ENCODE data around the gene WDR86.

WDR86 gene

DNA sequence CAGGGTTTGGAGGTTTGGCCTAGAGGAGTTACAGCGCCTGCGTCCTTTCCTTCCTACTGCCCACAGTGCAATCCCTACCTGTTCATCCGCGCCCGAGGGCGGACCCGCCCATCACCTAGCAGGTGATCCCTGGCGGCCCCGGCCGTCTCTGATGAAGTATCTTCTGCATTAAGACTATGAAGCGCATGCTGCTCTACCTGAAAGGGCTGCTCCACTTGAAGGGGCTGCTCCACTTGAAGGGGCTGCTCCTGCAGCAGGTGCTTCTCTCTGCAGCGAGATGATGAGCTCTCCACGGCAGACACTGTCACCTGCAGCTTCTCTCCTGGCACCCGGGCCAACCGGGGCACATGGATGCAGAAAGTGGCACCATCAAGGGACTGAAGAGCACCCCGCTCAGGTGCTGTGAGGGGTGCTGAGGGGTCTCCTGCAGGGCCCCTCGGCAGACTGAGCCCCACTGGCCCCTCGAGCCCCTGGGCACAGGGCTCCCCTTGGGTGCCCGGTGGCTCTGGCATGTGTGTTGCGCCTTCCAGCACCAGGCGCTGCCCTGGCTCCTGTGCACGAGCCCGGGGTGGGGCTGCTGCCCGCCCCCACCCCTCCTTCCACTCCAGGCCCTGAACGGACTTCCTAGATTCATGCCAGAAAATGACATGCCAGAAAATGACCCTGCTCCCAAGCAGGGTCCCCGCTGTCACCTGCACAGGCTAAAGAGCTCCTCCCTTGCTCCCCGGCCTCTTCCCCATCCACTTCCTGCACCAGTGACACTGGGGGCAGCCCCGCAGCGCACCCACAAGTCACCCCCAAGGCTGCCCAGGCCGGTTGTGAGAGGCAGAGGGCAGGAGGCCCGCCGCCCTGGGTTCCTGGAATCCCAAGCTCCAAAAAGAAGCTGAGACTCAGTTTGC is 29.4 kb downstream of the WDR86 start:
- Histone ChIP-seq H4K20me1 (ENCODE audit: insufficient read depth, low read length, poor library complexity, severe bottlenecking) (no peaks in the 10 kb centered on the region), H3K4me2 (ENCODE audit: low read depth, low read length, poor library complexity, severe bottlenecking) (no peak overlapping the region), H2AFZ (ENCODE audit: low read length) (no peak overlapping the region), H3K9me3 (ENCODE audit: insufficient read depth, low read depth, low read length) (no peaks in the 10 kb centered on the region), H3K4me1 (ENCODE audit: insufficient read depth, low read length, poor library complexity, severe bottlenecking) (no peaks in the 10 kb centered on the region), H3K79me2 (ENCODE audit: insufficient read depth, low read length) (no peaks in the 10 kb centered on the region), H3K9ac (ENCODE audit: low read depth, low read length, poor library complexity, severe bottlenecking) (no peak overlapping the region), H3K27me3 (ENCODE audit: insufficient read depth, low read length, poor library complexity, severe bottlenecking) (no peaks in the 10 kb centered on the region), H3F3A (ENCODE audit: low read depth) (no peaks in the 10 kb centered on the region), H3K4me3 (ENCODE audit: low read length, poor library complexity, severe bottlenecking) (no peak overlapping the region), H3K36me3 (ENCODE audit: insufficient read depth, low read length) (peaks cover 34% of the 10 kb centered on the region; the same call in 1 of the 2 replicates), H3K9me2 (replicated peaks; ENCODE audit: low read depth, low read length) (no peaks in the 10 kb centered on the region)
- no peak for TF ChIP-seq EZH2phosphoT487 (IDR thresholded peaks at IDR 0.05; ENCODE audit: borderline replicate concordance)
- TF ChIP-seq, protein P1, sequence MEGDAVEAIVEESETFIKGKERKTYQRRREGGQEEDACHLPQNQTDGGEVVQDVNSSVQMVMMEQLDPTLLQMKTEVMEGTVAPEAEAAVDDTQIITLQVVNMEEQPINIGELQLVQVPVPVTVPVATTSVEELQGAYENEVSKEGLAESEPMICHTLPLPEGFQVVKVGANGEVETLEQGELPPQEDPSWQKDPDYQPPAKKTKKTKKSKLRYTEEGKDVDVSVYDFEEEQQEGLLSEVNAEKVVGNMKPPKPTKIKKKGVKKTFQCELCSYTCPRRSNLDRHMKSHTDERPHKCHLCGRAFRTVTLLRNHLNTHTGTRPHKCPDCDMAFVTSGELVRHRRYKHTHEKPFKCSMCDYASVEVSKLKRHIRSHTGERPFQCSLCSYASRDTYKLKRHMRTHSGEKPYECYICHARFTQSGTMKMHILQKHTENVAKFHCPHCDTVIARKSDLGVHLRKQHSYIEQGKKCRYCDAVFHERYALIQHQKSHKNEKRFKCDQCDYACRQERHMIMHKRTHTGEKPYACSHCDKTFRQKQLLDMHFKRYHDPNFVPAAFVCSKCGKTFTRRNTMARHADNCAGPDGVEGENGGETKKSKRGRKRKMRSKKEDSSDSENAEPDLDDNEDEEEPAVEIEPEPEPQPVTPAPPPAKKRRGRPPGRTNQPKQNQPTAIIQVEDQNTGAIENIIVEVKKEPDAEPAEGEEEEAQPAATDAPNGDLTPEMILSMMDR (conservative IDR thresholded peaks at IDR 0.05; ENCODE audit: low read length) = no peak

DNA sequence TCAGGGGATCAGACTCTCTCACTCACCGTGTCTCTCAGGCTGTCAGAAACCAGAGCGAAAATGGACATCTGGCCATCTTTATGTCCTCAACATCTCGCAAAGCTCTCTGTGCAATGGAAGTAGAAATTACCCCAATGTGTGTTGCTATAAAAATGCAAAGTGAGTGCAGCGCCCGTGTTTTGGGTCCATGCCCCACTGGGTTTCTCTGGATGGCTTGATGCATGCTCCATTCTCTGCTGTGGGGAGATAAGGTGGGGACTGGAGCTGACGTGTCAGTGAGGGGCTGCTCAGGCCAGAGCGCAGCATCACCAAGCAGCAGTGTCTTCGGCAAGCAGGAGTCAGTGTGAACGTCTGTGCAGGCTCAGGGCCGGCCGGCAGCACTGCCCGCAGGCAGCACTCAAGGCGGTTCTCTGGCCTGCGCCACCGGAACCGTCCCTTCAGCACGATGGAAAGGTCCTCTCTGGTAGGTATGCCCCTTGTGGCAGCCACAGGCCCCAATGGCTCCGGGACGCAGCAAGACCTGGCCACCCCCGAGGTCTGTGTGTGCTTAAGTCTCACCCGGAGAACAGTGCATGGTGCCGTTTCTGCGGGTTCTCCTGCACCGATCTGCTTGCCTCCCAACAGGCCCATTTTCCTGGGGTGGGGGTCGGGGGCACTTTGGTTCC is 30.2 kb downstream of the WDR86 start:
- H2AFZ ChIP-seq (ENCODE audit: low read length) = no peak overlapping the region
- H3K36me3 ChIP-seq (ENCODE audit: insufficient read depth, low read length) = peaks cover 38% of the 10 kb centered on the region; the same call in 1 of the 2 replicates
- no peaks in the 10 kb centered on the region for H3K9me2 ChIP-seq (replicated peaks; ENCODE audit: low read depth, low read length)
- H4K20me1 ChIP-seq (ENCODE audit: insufficient read depth, low read length, poor library complexity, severe bottlenecking) = no peaks in the 10 kb centered on the region
- H3K27me3 ChIP-seq (ENCODE audit: insufficient read depth, low read length, poor library complexity, severe bottlenecking) = no peaks in the 10 kb centered on the region
- no peak overlapping the region for H3K9ac ChIP-seq (ENCODE audit: low read depth, low read length, poor library complexity, severe bottlenecking)
- no peaks in the 10 kb centered on the region for H3K9me3 ChIP-seq (ENCODE audit: insufficient read depth, low read depth, low read length)
- H3F3A ChIP-seq (ENCODE audit: low read depth) = no peaks in the 10 kb centered on the region
- TF ChIP-seq, protein P1 (conservative IDR thresholded peaks at IDR 0.05; ENCODE audit: low read length) = no peak
- TF ChIP-seq EZH2phosphoT487 (IDR thresholded peaks at IDR 0.05; ENCODE audit: borderline replicate concordance) = no peak
- H3K4me3 ChIP-seq (ENCODE audit: low read length, poor library complexity, severe bottlenecking) = no peak overlapping the region
- H3K4me2 ChIP-seq (ENCODE audit: low read depth, low read length, poor library complexity, severe bottlenecking) = no peak overlapping the region
- H3K79me2 ChIP-seq (ENCODE audit: insufficient read depth, low read length) = no peaks in the 10 kb centered on the region
- no peaks in the 10 kb centered on the region for H3K4me1 ChIP-seq (ENCODE audit: insufficient read depth, low read length, poor library complexity, severe bottlenecking)

DNA sequence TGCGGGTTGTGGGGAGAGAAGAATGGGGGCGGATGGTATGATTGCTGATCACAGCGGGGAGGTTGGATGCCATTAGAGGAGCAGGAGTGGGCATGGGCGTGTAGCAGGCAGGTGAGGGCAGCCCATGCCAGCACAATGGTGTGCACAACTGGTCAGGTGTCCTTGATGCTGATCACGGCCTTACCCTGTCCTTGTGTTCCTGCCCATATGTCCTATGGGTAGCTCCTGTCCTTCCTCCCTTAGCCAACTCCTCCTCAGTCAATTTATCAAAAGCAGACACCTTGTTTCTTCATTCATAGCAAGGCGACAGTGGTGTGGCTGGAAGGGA is 30.7 kb downstream of the WDR86 start:
- H3K79me2 ChIP-seq (ENCODE audit: insufficient read depth, low read length) = no peaks in the 10 kb centered on the region
- no peak for TF ChIP-seq EZH2phosphoT487 (IDR thresholded peaks at IDR 0.05; ENCODE audit: borderline replicate concordance)
- TF ChIP-seq, protein P1 (conservative IDR thresholded peaks at IDR 0.05; ENCODE audit: low read length) = no peak
- no peaks in the 10 kb centered on the region for H3K27me3 ChIP-seq (ENCODE audit: insufficient read depth, low read length, poor library complexity, severe bottlenecking)
- no peak overlapping the region for H3K9ac ChIP-seq (ENCODE audit: low read depth, low read length, poor library complexity, severe bottlenecking)
- H2AFZ ChIP-seq (ENCODE audit: low read length) = no peak overlapping the region
- H3K36me3 ChIP-seq (ENCODE audit: insufficient read depth, low read length) = peaks cover 43% of the 10 kb centered on the region; the same call in 1 of the 2 replicates
- H3K4me2 ChIP-seq (ENCODE audit: low read depth, low read length, poor library complexity, severe bottlenecking) = no peak overlapping the region
- no peaks in the 10 kb centered on the region for H4K20me1 ChIP-seq (ENCODE audit: insufficient read depth, low read length, poor library complexity, severe bottlenecking)
- H3K4me3 ChIP-seq (ENCODE audit: low read length, poor library complexity, severe bottlenecking) = no peak overlapping the region
- H3K9me3 ChIP-seq (ENCODE audit: insufficient read depth, low read depth, low read length) = no peaks in the 10 kb centered on the region
- no peaks in the 10 kb centered on the region for H3K9me2 ChIP-seq (replicated peaks; ENCODE audit: low read depth, low read length)
- no peaks in the 10 kb centered on the region for H3K4me1 ChIP-seq (ENCODE audit: insufficient read depth, low read length, poor library complexity, severe bottlenecking)
- H3F3A ChIP-seq (ENCODE audit: low read depth) = no peaks in the 10 kb centered on the region
